ENCODE measurements around the gene FBLN2. TPM values are rescaled to one million over a fixed set of nuclear protein-coding genes. Genes with fewer than 3 reads are reported as not detected.

The FBLN2 gene
- total and polyA plus RNA-seq, 7 experiments from 2014 or later, result 0.11 to 1.5 TPM; not detected in 5

DNA sequence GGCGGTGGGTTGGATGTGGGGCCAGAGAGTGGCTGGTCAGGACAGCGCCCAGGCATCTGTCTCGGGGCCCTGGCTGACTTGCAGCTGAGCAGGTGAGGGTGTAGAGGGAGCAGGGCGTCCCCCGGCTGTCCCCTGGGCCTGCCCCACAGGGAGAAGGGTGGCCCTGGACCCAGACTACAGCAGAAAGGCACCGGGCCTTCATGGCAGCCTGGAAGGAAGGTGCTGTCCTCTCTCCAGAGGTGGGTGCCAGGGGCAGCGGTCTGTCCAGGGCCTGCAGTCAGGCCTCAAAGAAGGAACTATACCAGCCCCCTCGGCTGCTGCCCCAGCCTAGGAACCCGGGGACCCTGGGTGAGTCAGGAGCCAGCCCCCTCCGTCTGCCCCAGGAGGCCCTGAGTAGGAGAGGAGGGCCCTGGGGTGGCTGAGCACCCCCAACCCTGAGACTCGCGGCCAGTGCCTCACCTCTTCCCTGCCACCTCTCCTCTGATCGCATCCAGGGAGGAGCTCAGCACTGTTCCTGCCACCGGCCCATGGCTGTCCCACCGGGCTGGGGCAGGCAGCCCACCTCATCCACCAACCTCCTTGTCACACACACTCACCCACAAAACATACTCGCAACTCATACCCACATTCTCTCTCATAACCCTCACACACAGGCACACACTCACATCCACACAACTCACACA, 133.5 kb downstream of the FBLN2 start:
- H3K27ac Mint-ChIP-seq, result no peak overlapping the region
- CTCF ChIA-PET, result no interaction called here
- no peak for ATAC-seq

DNA sequence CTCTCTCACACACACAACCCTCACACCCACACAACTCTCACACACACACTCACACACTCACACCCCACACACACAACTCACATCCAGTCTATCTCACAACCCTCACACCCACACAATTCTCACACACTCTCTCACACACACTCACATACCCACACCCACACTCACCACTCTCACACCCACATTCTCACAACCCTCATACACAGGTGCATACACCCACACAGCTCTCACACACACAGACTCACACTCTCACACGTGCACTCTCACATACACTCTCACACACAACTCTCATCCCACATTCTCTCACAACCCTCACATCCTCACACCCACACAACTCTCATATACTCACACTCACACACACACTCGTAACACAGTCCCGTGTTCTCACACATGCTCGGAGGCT, 134.4 kb downstream of the FBLN2 start:
- DNase-seq (no peak), ATAC-seq (peak; percentile 10)
- ChIA-PET CTCF (no interaction called here), POLR2A (no interaction called here)
- H3K27me3 ChIP-seq (ENCODE audit: control insufficient read depth in 2 of 2, insufficient read depth in 2 of 2, low read length in 2 of 2), result no peaks in the 10 kb centered on the region
- intact Hi-C loops (cut with micrococcal nuclease), result no loop called here
- no peak overlapping the region for H3K27ac ChIP-seq (ENCODE audit: low read depth, low read length)
- H3K4me1 ChIP-seq (ENCODE audit: control insufficient read depth in 2 of 2, insufficient read depth in 2 of 2, low read length in 2 of 2), result no peaks in the 10 kb centered on the region
- Mint-ChIP-seq H3K36me3 (no peaks in the 10 kb centered on the region), H3K9me3 (peaks cover 0 to 2% (median 0%) of the 10 kb centered on the region in 11 donors), H3K4me3 (no peak overlapping the region), H3K27ac (no peak overlapping the region), H3K27me3 (peaks cover 0 to 5% (median 0%) of the 10 kb centered on the region in 5 donors), H3K4me1 (peaks cover 0 to 12% (median 0%) of the 10 kb centered on the region in 7 donors)
- no peaks in the 10 kb centered on the region for H3K9me3 ChIP-seq (ENCODE audit: control insufficient read depth in 2 of 3, low read length in 3 of 3)
- no peak overlapping the region for H3K4me3 ChIP-seq (ENCODE audit: low read length)
- no peaks in the 10 kb centered on the region for H3K36me3 ChIP-seq (ENCODE audit: control insufficient read depth in 2 of 3, insufficient read depth in 3 of 3, low read length in 3 of 3)

More for the DNA sequence above, 133.5 kb downstream of the FBLN2 start:
- DNase-seq, result no peak
- Histone ChIP-seq H3K27me3 (ENCODE audit: control insufficient read depth in 2 of 2, insufficient read depth in 2 of 2, low read length in 2 of 2) (no peaks in the 10 kb centered on the region), H3K27ac (ENCODE audit: low read depth, low read length) (no peak overlapping the region), H3K36me3 (ENCODE audit: control insufficient read depth in 2 of 3, insufficient read depth in 3 of 3, low read length in 3 of 3) (no peaks in the 10 kb centered on the region), H3K4me3 (ENCODE audit: low read length) (no peak overlapping the region), H3K9me3 (ENCODE audit: control insufficient read depth in 2 of 3, low read length in 3 of 3) (no peaks in the 10 kb centered on the region), H3K4me1 (ENCODE audit: control insufficient read depth in 2 of 2, insufficient read depth in 2 of 2, low read length in 2 of 2) (no peaks in the 10 kb centered on the region)
- Mint-ChIP-seq H3K4me1 (peaks cover 0 to 12% (median 0%) of the 10 kb centered on the region in 7 donors), H3K4me3 (no peak overlapping the region), H3K36me3 (no peaks in the 10 kb centered on the region), H3K9me3 (peaks cover 0 to 2% (median 0%) of the 10 kb centered on the region in 11 donors), H3K27me3 (peaks cover 0 to 10% (median 0%) of the 10 kb centered on the region in 5 donors)
- intact Hi-C loops (cut with micrococcal nuclease), result no loop called here
- POLR2A ChIA-PET, result no interaction called here

DNA sequence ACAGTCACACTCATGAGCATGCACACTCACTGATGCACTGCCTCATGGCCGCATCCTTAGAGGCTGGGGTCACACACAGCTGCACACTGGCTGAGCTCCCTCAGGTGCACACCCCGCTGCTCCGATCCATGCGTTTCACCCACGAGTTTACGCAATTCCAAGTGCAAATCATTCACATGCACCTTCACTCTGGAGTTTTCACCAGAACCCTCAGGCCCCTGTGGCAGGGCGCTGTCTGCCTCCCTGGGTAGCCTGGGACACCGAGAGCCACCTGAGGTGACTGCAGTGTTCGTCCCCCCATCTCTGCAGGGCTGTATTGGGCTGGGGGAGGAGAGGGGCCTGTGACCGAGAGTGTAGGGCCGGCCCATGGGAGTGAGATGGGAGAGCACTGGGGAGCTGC, 134.8 kb downstream of the FBLN2 start:
- no peak overlapping the region for H3K27ac Mint-ChIP-seq

DNA sequence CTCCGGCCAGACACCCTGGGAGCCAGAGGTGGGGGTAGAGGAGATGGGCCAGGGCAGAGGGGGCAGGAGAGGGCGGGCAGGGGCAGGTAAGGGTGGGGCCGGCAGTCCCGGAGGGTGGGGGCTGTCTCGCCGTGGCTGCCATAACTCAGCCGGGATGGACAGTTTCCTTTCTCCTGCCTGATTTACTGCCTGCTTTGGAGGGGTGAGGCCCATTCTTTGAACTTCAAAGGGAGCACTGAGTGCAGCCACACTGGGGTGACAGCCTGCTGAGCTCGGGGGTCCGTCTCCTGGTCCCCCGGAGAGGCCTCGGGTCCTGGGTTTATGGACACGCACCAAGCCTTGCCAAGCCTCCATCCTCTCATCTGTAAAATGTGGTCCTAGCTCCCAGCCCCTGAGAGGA, 135.4 kb downstream of the FBLN2 start:
- intact Hi-C loops (cut with micrococcal nuclease), result no loop called here
- Mint-ChIP-seq H3K4me3 (no peak overlapping the region), H3K9me3 (peaks cover 0 to 2% (median 0%) of the 10 kb centered on the region in 11 donors), H3K27ac (no peak overlapping the region), H3K36me3 (no peaks in the 10 kb centered on the region), H3K27me3 (peaks cover 0 to 5% (median 0%) of the 10 kb centered on the region in 5 donors), H3K4me1 (peaks cover 0 to 12% (median 0%) of the 10 kb centered on the region in 7 donors)
- H3K27ac ChIP-seq (ENCODE audit: low read depth, low read length), result no peak overlapping the region
- ATAC-seq (no peak), DNase-seq (no peak)
- H3K36me3 ChIP-seq (ENCODE audit: control insufficient read depth in 2 of 3, insufficient read depth in 3 of 3, low read length in 3 of 3), result no peaks in the 10 kb centered on the region
- no peaks in the 10 kb centered on the region for H3K9me3 ChIP-seq (ENCODE audit: control insufficient read depth in 2 of 3, low read length in 3 of 3)
- ChIA-PET CTCF (no interaction called here), POLR2A (no interaction called here)
- no peaks in the 10 kb centered on the region for H3K4me1 ChIP-seq (ENCODE audit: control insufficient read depth in 2 of 2, insufficient read depth in 2 of 2, low read length in 2 of 2)
- no peaks in the 10 kb centered on the region for H3K27me3 ChIP-seq (ENCODE audit: control insufficient read depth in 2 of 2, insufficient read depth in 2 of 2, low read length in 2 of 2)
- no peak overlapping the region for H3K4me3 ChIP-seq (ENCODE audit: low read length)

More for the DNA sequence above, 134.8 kb downstream of the FBLN2 start:
- H3K36me3 Mint-ChIP-seq, result no peaks in the 10 kb centered on the region
- Histone ChIP-seq H3K9me3 (ENCODE audit: control insufficient read depth in 2 of 3, low read length in 3 of 3) (no peaks in the 10 kb centered on the region), H3K27me3 (ENCODE audit: control insufficient read depth in 2 of 2, insufficient read depth in 2 of 2, low read length in 2 of 2) (no peaks in the 10 kb centered on the region), H3K36me3 (ENCODE audit: control insufficient read depth in 2 of 3, insufficient read depth in 3 of 3, low read length in 3 of 3) (no peaks in the 10 kb centered on the region), H3K4me1 (ENCODE audit: control insufficient read depth in 2 of 2, insufficient read depth in 2 of 2, low read length in 2 of 2) (no peaks in the 10 kb centered on the region), H3K27ac (ENCODE audit: low read depth, low read length) (no peak overlapping the region), H3K4me3 (ENCODE audit: low read length) (no peak overlapping the region)
- ChIA-PET CTCF (no interaction called here), POLR2A (no interaction called here)
- peaks cover 0 to 5% (median 0%) of the 10 kb centered on the region in 5 donors for H3K27me3 Mint-ChIP-seq
- ATAC-seq (no peak), DNase-seq (no peak)
- no peak overlapping the region for H3K4me3 Mint-ChIP-seq
- intact Hi-C loops (cut with micrococcal nuclease), result no loop called here
- H3K4me1 Mint-ChIP-seq, result peaks cover 0 to 12% (median 0%) of the 10 kb centered on the region in 7 donors
- H3K9me3 Mint-ChIP-seq, result peaks cover 0 to 2% (median 0%) of the 10 kb centered on the region in 11 donors

DNA sequence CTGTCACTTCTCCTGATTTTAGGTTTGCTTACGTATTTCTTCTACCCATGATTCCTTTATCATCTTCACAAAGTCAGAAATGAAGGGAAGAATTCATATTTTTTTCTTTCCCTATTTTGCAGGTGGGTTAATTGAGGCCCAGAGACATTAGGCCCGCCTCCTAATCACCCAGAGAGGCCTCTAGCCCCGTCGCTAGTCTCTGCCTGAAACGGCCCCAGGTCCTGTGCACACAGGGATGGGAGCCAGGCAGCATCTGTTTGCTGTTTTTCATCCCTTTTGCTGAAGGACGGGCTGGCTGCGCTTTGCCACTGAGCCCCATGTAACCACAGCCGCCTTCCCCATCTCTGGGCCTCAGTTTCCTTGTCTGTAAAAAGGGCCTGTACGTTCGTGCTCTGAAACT, 135.9 kb downstream of the FBLN2 start:
- no peaks in the 10 kb centered on the region for H3K36me3 Mint-ChIP-seq
- peaks cover 0 to 2% (median 0%) of the 10 kb centered on the region in 11 donors for H3K9me3 Mint-ChIP-seq
- H3K27ac Mint-ChIP-seq, result no peak overlapping the region
- peaks cover 0 to 5% (median 0%) of the 10 kb centered on the region in 5 donors for H3K27me3 Mint-ChIP-seq
- CTCF ChIA-PET, result no interaction called here
- H3K36me3 ChIP-seq (ENCODE audit: control insufficient read depth in 2 of 3, insufficient read depth in 3 of 3, low read length in 3 of 3), result no peaks in the 10 kb centered on the region
- no peaks in the 10 kb centered on the region for H3K4me1 ChIP-seq (ENCODE audit: control insufficient read depth in 2 of 2, insufficient read depth in 2 of 2, low read length in 2 of 2)
- H3K4me3 ChIP-seq (ENCODE audit: low read length), result no peak overlapping the region
- H3K4me3 Mint-ChIP-seq, result no peak overlapping the region
- DNase-seq, result no peak
- POLR2A ChIA-PET, result no interaction called here
- ATAC-seq, result no peak
- H3K9me3 ChIP-seq (ENCODE audit: control insufficient read depth in 2 of 3, low read length in 3 of 3), result no peaks in the 10 kb centered on the region
- H3K4me1 Mint-ChIP-seq, result peaks cover 0 to 12% (median 0%) of the 10 kb centered on the region in 7 donors
- no peaks in the 10 kb centered on the region for H3K27me3 ChIP-seq (ENCODE audit: control insufficient read depth in 2 of 2, insufficient read depth in 2 of 2, low read length in 2 of 2)
- intact Hi-C loops (cut with micrococcal nuclease), result no loop called here
- no peak overlapping the region for H3K27ac ChIP-seq (ENCODE audit: low read depth, low read length)

DNA sequence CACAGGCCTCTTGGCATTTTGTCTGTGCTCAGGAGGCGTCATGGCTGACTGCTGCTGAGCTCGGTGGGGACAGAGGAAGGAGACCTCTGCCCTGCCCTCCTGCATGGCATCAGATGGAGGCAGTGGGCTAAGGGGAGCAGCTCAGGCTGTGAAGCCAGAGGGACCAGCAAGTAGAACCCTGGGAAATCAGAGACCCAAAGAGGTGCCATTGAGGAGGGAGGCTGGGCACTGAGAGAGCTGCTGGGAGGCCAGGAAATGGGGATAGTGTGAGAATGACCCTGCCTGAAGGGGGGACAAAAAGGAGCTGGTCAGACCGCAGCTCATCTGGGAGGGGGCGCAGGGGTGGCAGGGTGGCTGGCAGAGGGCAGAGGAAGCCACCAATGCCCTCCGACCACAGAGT, 136.8 kb downstream of the FBLN2 start:
- H3K4me1 Mint-ChIP-seq, result peaks cover 0 to 12% (median 0%) of the 10 kb centered on the region in 7 donors
- Histone ChIP-seq H3K27ac (ENCODE audit: low read depth, low read length) (no peak overlapping the region), H3K4me1 (ENCODE audit: control insufficient read depth in 2 of 2, insufficient read depth in 2 of 2, low read length in 2 of 2) (no peaks in the 10 kb centered on the region), H3K4me3 (ENCODE audit: low read length) (no peak overlapping the region), H3K36me3 (ENCODE audit: control insufficient read depth in 2 of 3, insufficient read depth in 3 of 3, low read length in 3 of 3) (no peaks in the 10 kb centered on the region), H3K9me3 (ENCODE audit: control insufficient read depth in 2 of 3, low read length in 3 of 3) (no peaks in the 10 kb centered on the region), H3K27me3 (ENCODE audit: control insufficient read depth in 2 of 2, insufficient read depth in 2 of 2, low read length in 2 of 2) (no peaks in the 10 kb centered on the region)
- peaks cover 0 to 2% (median 0%) of the 10 kb centered on the region in 5 donors for H3K27me3 Mint-ChIP-seq
- H3K4me3 Mint-ChIP-seq, result peak overlapping the region in 1 of 10 donors; percentile 29
- intact Hi-C loops (cut with micrococcal nuclease), result no loop called here
- ChIA-PET POLR2A (no interaction called here), CTCF (no interaction called here)
- ATAC-seq, result no peak
- no peaks in the 10 kb centered on the region for H3K36me3 Mint-ChIP-seq
- H3K9me3 Mint-ChIP-seq, result peaks cover 0 to 2% (median 0%) of the 10 kb centered on the region in 11 donors
- peak overlapping the region in 1 of 9 donors; percentile 14 for H3K27ac Mint-ChIP-seq
- DNase-seq, result no peak
